COLO668 (cell line): Measurements from ENCODE around the gene MIF.
"Not testable (repeated sequence)": the region's sequence is repeated elsewhere in the genome, so short reads cannot be mapped to it uniquely, and the experiment has no call there.

Experiments
- DNase-seq: peaks from one replicate; lab custom pipeline; 2025; ENCODE audit not compliant: unreplicated experiment; lab: John Stamatoyannopoulos, UW

The MIF gene

DNA sequence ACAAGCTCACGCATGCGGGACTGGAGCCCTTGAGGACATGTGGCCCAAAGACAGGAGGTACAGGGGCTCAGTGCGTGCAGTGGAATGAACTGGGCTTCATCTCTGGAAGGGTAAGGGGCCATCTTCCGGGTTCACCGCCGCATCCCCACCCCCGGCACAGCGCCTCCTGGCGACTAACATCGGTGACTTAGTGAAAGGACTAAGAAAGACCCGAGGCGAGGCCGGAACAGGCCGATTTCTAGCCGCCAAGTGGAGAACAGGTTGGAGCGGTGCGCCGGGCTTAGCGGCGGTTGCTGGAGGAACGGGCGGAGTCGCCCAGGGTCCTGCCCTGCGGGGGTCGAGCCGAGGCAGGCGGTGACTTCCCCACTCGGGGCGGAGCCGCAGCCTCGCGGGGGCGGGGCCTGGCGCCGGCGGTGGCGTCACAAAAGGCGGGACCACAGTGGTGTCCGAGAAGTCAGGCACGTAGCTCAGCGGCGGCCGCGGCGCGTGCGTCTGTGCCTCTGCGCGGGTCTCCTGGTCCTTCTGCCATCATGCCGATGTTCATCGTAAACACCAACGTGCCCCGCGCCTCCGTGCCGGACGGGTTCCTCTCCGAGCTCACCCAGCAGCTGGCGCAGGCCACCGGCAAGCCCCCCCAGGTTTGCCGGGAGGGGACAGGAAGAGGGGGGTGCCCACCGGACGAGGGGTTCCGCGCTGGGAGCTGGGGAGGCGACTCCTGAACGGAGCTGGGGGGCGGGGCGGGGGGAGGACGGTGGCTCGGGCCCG is at the start of gene MIF:
Gene MIF, plus strand, starts transcription at position 439 of the 765 bp plus-strand sequence. Its CDS starts 92 bp downstream, at position 531.
- peak; percentile 96 for DNase-seq

DNA sequence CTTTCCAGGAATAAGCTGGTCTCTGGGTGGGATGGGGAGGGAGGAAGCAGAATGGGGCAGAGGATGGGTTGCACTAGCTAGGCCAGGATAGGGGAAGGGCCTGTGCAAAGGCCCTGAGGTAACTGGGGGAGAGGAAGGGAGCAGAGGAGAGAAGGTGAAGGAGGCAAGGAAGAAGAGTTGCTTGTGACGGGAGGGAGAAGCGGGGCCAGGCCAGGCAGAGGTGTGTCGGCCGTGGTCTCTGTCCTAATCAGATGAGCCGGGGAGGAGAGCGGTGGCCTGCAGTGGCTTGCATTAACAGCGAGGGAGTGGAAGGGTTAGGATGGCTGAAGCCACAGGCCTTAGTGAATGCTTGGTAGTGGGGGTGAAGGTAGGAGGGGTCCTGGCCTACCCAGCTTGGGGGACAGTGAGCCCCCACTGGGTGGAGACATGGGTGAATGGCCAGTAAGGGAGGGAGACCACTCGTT is 49.4 kb upstream of the MIF start:
- DNase-seq, result no peak

DNA sequence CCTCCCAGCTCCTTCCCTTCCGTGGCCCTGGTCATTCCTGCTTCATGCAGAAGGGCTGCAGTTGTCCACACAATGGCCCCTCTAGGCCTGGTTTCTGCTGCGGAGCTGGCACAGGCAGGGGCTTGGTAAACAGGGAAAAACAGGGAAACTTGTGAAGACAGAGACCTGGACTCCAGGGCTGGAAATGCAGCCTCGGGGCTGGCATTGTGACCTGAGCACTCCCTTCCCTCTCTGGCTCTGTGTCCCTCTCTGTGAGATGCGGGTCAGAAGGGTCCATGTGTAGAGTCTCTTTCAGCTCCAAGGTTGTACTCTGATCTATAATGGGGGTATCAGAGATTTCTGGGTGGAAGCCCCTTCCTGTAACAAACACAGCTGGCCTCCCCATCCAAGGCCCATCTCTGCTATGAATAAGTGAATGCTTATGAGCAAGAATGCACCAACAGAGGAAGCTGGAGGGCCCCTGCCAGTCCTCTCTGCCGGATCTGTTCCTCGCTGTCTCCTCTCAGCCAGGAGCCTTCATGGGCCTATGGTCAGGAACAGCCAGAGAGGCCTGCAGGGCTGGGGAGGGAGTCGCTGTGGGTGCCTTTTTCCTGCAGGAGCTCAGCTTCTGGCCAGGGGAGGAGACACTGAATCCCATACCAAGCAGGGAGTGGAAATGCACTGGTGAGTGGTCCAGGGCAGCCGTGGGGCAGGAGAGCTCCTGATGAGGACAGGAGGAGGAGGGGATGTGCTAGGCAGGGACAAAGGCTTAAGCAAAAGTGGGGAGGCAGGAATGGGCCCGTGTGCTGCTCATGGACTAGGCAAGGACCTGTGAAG is 48.7 kb upstream of the MIF start:
- no peak for DNase-seq

DNA sequence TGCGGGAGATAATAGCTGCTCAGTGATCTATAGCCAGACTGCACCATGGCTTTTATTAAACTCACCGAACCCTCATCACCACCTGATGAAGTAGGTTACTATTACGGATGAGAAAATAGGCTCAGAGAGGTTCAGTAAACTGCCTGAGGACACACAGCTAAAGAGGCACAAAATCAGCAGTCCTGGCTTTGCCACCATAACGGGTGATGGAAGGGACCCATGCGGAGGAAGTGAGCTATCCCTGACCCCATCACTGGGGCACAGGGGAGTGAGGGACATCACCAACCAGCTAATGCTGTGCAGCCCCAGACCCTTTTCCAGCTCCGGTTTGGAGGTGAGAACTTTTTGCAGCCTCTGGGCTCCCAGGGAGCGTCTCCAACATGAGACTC is 48.1 kb upstream of the MIF start:
- DNase-seq, result no peak

DNA sequence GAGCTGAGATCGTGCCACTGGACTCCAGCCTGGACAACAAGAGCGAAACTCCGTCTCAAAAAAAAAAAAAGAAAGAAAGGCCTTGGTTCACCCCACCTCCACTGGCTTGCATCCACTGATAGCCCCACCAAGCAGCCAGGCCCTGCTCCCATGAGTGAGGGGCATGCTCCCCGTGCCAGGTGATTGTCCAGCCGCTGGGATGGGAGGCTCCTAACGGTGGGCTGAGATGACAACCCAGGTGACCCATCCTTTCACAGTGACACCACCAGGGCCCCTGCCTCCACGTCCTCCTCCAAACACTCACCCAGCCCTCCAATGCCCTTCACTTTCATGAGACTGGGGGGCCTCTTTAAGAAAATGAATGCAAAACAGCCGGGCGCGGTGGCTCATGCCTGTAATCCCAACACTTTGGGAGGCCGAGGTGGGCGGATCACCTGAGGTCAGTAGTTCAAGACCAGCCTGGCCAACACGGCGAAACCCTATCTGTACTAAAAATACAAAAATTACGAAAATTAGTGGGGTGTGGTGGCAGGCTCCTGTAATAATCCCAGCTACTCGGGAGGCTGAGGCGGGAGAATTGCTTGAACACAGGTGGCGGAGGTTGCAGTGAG is 46.8 kb upstream of the MIF start:
- no peak for DNase-seq

DNA sequence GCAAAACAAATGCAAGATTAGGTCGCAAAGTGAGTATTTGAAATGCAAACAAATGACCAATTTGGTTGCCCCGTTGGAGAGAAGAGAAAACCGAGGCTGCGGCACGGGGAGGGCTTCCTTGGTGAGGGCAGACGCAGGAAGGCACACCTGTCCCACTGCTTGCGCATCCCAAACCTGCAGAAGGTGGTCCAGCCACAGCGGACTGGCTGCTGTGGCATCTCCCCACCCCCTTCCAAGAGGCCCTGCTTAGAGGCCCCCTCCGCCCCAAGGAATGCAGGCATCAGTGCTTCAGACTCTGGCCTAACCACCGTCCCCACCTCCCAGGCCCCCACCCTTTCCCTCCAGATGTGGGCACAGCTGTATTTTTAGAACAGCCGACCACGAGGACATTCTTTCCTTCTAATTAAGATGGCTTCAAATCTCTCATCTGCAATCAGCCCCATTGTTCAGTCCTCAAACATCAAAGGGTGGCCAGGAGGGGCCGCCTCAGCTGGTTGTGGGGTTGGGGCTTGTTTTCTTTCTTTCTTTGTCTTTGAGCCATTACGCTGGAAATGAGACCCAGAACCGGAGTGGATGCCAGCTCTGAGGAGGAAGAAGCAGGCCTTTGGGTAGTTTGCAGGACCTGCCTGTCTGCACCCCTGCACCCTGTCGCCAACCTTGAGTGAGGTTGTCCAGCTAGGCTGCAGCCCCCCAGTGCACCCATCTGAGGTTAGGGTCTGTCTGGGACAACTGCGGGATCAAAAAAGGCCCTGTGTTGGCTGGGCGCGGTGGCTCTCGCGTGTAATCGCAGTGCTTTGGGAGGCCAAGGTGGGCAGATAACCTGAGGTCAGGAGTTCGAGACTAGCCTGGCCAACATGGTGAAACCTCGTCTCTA is 46.0 kb upstream of the MIF start:
- DNase-seq, result no peak

DNA sequence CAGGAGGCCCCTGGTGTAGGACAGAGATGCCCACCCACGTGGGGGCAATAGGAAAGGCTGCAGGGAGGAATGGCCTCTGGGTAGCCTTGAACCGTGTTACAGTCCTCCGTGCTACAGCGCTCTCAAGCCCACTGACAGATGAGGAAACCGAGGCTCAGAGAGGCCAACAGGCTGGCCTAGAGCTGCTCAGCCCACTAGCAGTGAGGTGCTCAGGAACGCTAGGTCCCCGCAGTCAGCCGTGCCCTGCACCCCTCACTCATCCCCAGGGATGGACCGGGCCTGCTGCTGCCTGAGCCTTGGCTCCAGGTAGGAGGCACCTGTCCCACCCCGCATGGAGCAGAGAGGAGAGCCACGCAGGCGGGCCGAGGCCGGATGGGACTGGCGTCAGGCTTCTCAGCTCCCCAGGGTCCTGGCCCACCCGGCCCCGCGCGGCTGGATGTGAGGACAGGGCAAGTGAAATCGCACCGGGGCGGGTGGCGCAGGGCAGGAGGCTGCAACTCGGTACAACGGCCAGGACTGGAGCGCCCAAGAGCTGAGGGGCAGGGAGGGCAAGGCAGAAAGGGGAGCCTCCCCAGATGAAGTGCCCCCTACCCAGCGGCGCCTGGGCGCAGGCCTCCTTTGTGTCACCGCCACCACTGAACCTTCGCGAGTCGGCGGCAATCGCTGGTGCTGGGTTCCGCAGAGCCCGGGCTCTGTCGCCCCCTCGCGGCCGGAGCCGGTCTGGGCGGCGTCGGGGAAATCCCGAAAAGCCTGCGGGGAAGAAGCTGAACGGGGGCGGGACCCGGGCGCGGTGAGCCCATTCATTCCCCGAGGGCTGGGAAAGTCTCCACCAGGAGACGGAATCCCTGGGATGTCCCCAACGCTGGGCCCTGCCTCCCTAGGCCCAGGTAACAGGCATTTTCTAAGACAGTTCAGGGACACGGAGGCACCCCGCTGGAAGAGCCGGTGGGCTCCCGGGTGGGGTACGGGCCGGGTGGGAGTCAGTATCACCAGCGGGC is 44.9 kb upstream of the MIF start:
- DNase-seq, result peak; percentile 87

DNA sequence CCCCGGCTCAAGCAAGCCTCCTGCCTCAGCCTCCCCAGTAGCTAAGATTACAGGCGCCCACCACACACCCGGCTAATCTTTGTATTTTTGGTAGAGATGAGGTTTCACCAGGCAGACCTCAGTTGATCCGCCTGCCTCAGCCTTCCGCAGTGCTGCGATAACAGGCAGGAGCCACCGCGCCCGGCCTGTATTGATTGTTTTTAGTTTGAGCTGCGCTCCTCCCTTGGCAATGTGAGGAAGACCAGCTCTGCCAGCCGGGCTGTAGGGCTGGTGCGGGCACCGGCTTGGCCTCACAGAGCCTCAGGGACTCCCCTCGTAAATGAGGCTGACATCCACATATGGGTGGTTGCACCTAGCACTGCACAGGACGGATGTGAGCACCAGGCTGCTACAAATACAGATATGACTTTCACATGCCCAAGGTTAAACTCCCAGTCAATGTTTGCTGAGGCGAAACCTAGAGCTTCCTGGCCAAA is 44.0 kb upstream of the MIF start:
- DNase-seq, result peak; percentile 53

DNA sequence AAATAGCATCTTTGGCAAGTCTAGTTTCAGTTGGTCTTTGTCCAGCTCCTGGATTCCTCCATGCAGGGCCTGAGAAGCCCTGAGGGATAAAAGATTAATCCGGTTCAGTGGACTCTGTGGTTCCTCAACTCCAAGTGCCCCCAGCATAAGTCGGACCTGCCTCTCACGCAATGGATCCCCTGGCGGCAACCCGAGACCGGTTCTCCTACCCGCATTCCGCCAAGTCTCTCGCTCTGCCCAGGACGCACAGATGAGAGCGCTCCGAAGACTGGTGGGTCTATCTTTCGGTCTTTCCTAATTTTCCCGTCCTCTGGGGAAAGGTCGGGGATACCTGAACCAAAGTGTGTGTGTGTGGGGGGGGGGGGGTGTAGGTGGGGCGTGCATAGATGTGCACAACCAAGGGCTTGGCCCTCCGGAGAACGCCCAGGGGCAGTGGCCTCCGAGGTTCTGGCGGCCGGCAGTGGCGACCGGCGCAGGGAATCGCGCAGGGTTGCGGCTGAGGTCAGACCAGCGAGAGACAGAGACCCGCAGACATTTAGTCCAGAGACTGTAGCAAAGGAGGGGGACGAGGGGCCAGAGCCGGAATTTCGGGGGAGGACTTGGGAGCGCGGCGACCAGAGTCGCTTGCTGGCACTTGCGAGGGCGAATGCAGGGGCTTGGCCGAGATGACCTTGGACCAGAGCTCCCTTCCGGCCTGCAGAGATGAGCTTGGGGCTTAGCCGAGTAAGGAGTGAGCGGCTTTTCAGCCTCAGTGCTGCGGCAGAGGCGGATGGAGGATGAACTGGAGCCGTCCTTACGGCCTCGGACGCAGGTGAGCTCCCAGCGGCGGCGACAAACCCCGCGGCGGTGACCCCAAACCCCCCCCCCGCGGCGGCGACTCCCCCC is 37.2 kb upstream of the MIF start:
- peak; percentile 73 for DNase-seq

DNA sequence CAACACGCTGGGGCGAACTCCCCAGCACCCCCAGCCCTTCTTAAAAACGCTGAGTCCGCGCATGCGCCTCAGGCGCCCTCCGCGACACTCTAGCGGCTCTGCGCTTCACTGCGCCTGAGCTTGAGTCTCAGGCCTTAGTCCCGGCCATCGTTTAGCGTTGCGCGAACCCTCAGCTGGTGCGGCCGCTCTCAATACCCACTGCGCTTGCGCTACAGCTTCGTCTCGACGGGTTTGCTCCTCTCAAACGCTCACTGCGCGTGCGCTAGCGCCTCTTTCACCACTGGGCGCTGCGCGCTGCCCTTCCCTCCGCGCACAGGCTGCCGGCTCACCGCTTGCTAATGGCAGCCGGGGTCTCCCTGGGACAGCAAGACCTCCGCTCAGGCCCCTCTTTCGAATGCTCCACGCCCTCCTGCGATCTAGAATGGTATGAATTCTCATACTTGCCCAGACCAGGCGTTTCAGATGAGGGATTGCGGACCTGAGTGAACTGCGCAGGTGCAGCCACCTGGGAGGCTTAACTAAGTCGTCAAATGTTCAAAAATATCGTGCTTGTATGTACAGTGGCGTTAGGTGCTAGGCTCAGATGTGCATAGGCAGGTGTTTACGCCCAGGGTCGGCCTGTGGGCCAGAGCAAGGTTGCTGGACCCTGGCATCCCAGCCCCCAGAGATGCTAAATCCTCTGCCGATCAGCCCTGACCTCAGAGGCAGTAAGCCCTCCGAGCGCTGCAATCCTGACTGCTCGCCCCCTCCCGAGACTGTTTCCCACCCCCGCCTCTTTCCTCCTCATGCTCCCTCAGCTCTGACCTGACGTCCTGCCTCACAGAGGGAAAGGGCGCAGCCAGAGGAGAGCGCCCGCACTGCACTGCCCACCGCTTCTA is 36.3 kb upstream of the MIF start, which contains the start of gene SLC2A11:
Gene SLC2A11, plus strand, starts transcription at position 270 of the 878 bp plus-strand sequence. Its CDS starts 125 bp downstream, at position 395.
- peak; percentile 99 for DNase-seq

DNA sequence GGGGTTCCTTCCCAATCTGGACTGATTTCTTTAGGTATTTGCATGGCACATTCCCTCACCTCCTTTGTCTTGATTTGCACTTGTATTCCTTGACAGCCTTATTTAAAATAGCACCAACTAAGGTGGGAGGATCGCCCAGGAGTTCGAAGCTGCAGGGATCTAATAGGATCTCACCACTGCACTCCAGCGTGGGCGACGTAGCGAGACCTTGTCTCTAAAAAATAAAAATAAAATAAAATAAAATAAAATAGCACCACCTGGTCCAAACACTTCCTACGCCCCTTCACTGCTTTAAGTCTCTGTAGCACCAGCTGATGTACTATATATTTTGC is 35.7 kb upstream of the MIF start:
- DNase-seq, result no peak

DNA sequence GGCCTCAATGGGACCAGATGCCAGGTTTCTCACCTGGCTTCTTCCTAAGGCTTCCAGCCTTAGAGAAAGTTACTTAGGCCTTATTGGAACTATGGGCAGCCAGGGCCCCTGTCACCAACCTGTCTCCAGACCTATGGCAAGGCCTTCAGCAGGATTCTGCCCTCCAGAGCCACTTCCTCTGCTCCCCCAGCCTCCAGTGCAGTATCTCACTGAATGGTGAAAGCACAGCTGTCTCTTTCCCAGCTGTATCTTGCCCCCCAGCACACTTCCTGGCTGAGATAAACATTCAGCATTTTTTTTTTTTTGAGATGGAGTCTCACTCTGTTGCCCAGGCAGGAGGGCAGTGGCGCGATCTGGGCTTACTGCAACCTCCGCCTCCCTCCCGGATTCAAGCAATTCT is 35.0 kb upstream of the MIF start:
- DNase-seq, result no peak

DNA sequence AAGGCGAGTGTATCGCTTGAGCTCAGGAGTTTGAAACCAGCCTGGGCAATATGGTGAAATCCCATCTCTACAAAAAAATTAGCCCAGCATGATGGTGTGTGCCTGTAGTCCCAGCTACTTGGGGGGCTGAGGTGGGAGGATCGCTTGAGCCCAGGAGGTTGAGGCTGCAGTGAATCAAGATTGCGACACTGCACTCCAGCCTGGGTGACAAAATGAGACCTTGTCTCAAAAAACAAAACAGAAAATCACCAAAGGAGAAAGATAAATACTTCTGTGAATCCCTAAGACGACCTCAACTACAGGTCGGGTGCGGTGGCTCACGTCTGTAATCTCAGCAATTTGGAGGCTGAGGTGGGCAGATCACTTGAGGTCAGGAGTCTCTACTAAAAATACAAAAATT is 34.0 kb upstream of the MIF start:
- DNase-seq, result not testable (repeated sequence)

DNA sequence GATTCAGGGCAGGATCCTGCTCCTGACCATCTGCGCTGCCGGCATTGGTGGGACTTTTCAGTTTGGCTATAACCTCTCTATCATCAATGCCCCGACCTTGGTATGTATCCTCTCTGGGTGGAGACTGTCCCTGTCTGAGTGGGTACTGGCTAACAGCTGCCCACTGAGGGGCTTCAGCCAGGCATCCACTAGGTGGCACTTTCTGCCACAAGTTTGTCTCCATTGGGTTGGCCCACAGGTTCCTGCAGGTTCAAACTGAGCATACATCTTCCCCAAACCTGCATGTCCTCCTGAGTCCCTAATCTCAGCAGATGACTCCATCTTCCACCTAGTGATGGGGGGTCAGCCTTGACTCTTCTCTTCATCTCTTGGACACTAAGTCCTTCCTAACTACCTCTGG is 32.1 kb upstream of the MIF start:
- DNase-seq, result peak; percentile 52

DNA sequence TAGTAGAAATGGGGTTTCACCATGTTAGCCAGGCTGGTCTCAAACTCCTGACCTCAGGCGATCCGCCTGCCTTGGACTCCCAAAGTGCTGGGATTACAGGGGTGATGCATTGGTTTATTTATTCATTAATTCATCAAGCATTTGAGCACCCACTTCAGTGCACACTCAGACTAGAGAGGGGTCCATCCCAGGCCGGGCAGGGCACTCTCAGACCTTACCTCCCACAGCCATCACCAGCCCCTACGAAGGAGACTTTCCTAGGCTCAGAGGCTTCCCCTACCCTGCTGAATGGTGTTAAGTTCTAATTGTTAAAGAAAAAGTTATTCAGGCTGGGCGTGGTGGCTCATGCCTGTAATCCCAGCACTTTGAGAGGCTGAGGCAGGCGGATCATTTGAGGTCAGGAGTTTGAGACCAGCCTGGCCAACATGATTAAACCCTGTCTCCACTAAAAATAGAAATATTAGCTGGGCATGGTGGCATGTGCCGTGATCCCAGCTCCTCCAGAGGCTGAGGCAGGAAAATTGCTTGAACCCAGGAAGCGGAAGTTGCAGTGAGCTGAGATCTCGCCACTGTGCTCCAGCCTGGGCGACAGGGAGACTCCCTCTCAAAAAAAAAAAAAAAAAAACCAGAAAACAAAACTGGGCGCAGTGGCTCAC is 29.6 kb upstream of the MIF start:
- DNase-seq, result not testable (repeated sequence)

DNA sequence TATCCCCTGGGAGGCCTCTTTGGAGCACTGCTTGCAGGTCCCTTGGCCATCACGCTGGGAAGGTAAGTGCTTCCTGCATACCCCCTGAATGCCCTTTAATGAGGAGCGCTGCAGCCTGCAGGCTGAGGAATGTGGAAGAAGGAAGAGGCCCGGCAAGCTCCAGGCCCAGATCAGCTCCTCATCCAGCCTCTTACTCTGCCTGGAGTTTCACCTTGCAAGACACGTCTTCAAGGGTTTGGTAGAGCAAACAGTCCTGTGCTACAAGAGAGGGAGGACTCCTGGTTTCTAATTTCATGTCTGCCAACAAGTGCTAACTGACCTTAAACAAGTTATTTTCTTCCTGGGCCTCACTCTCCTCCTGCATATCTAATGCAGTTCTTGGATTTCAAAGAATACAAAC is 25.6 kb upstream of the MIF start:
- no peak for DNase-seq

DNA sequence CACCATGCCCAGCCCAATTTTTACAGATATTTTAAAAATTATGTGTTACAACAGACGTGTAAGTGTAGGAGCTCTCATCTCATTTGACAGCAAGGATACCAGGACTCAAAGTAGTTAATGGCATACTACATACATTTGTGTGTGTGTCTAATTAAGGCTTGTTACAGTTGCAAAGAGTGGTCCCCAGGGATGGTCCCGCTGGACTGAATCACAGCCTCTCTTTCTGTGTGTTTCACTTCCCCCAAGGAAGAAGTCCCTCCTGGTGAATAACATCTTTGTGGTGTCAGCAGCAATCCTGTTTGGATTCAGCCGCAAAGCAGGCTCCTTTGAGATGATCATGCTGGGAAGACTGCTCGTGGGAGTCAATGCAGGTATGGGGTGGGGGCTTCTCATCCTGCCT is 19.3 kb upstream of the MIF start:
- no peak for DNase-seq
